A673 (cell line): ENCODE measurements around the gene EFR3B. TPM values are rescaled to one million over a fixed set of nuclear protein-coding genes. Genes with fewer than 3 reads are reported as not detected.

ENCODE experiments used
- BruUV-seq: library from RNA; stranded (reverse); fragments of 400-500 nt; replicated peaks from 2 replicates; lab custom pipeline; 2021; lab: Mats Ljungman, UMichigan
- CTCF ChIA-PET: fragments of 300-600 bp; sonication (Branson Sonifier 250); formaldehyde crosslinking; loops from one replicate; lab custom pipeline; 2022; ENCODE audit warnings: antibody characterized with exemption; lab: Charles Lee
- POLR2A ChIA-PET: fragments of 300-600 bp; sonication (Branson Sonifier 250); formaldehyde crosslinking; loops from one replicate; lab custom pipeline; 2022; ENCODE audit warnings: antibody characterized with exemption; ENCODE audit not compliant: low non-redundant PET; lab: Charles Lee
- DNase-seq: peaks from one replicate; pipeline ENCODE4 v3.0.0-alpha.2; 2015; ENCODE audit warnings: low spot score
- H3K27ac ChIP-seq: fragments of 200-600 bp; sonication (generic); 2 replicates; pipeline ENCODE4 v1.5.1; 2016; ENCODE audit warnings: mixed run types, low read depth, mild to moderate bottlenecking, mixed read lengths, antibody characterized with exemption, low read length; ENCODE audit not compliant: poor library complexity, severe bottlenecking
- H3K27me3 ChIP-seq: fragments of 200-600 bp; sonication (generic); replicated peaks from 2 replicates; pipeline ENCODE4 v1.6.1; 2017; ENCODE audit warnings: mixed run types, low read depth, mild to moderate bottlenecking, mixed read lengths, antibody characterized with exemption, low read length; ENCODE audit not compliant: insufficient read depth, poor library complexity
- H3K36me3 ChIP-seq: fragments of 200-600 bp; sonication (generic); 2 replicates; pipeline ENCODE4 v1.6.1; 2016; ENCODE audit warnings: mixed run types, mild to moderate bottlenecking, mixed read lengths, antibody characterized with exemption, low read length; ENCODE audit not compliant: insufficient read depth, poor library complexity, severe bottlenecking
- H3K4me1 ChIP-seq: fragments of 200-600 bp; sonication (generic); 2 replicates; pipeline ENCODE4 v1.6.1; 2017; ENCODE audit warnings: mixed run types, mild to moderate bottlenecking, mixed read lengths, antibody characterized with exemption, low read length; ENCODE audit not compliant: insufficient read depth, poor library complexity, severe bottlenecking
- H3K4me3 ChIP-seq: fragments of 200-600 bp; sonication (generic); 2 replicates; pipeline ENCODE4 v1.5.1; 2016; ENCODE audit warnings: low read depth, mixed run types, mild to moderate bottlenecking, mixed read lengths, low read length; ENCODE audit not compliant: poor library complexity, severe bottlenecking
- H3K9me3 ChIP-seq: fragments of 200-600 bp; sonication (generic); 2 replicates; pipeline ENCODE4 v1.6.1; 2016; ENCODE audit warnings: mixed run types, low read depth, mild to moderate bottlenecking, mixed read lengths, antibody characterized with exemption, low read length; ENCODE audit not compliant: poor library complexity, severe bottlenecking
- CTCF ChIP-seq: fragments of 300-800, 200-600 bp; sonication (generic); conservative IDR thresholded peaks from 2 replicates; pipeline ENCODE4 v1.5.1; 2017; ENCODE audit warnings: low read depth, mild to moderate bottlenecking, antibody characterized with exemption, low read length, moderate library complexity, mixed read lengths
- EZH2 ChIP-seq: fragments of 200-600 bp; sonication (generic); IDR thresholded peaks from 2 replicates; pipeline ENCODE4 v1.6.1; 2017; ENCODE audit warnings: borderline replicate concordance, low read depth, mild to moderate bottlenecking, mixed read lengths, antibody characterized with exemption, low read length; ENCODE audit not compliant: poor library complexity, severe bottlenecking
- intact Hi-C: fragments of 100-400 bp; cut with micrococcal nuclease; formaldehyde crosslinking; loops from one replicate; pipeline ENCODE4 v1.10.0; 2022; ENCODE audit not compliant: unreplicated experiment
- total RNA-seq: library from RNA; stranded (reverse); gene quantifications from 2 replicates; pipeline ENCODE4 v1.2.3, GENCODE V29; 2021

EFR3B gene
- total RNA-seq, 1 experiment from 2014 or later = 1.0 TPM

GRCh38 chr2:25043241-25043867, 1.5 kb downstream of the EFR3B start:
- ChIA-PET CTCF (no interaction called here), POLR2A (no interaction called here)
- Histone ChIP-seq H3K27ac (no peak overlapping the region), H3K4me3 (peak overlapping the region; percentile 61), H3K27me3 (peaks cover 31% of the 10 kb centered on the region), H3K9me3 (no peaks in the 10 kb centered on the region), H3K4me1 (peaks cover 18% of the 10 kb centered on the region), H3K36me3 (no peaks in the 10 kb centered on the region)
- no TSS peak for BruUV-seq
- DNase-seq = peak; percentile 86
- intact Hi-C loops = loop anchor here (5.0 kb wide), 2 partner anchors 66 to 191 kb away; no protein-coding TSS in a partner anchor
- no peak for TF ChIP-seq CTCF
- no peak for TF ChIP-seq EZH2

GRCh38 chr2:25044011-25044410, 2.1 kb downstream of the EFR3B start:
- Histone ChIP-seq H3K27ac (no peak overlapping the region), H3K36me3 (no peaks in the 10 kb centered on the region), H3K9me3 (no peaks in the 10 kb centered on the region), H3K4me1 (peaks cover 18% of the 10 kb centered on the region), H3K4me3 (no peak overlapping the region), H3K27me3 (peaks cover 37% of the 10 kb centered on the region)
- intact Hi-C loops = loop anchor here (5.0 kb wide), 2 partner anchors 67 to 192 kb away; no protein-coding TSS in a partner anchor
- POLR2A ChIA-PET = no interaction called here
- CTCF ChIA-PET = no interaction called here
- DNase-seq = no peak
- TF ChIP-seq EZH2 (no peak), CTCF (no peak)
- no TSS peak for BruUV-seq

- ChIA-PET POLR2A (interaction anchor here (0.6 kb wide), 1 partner anchor 31 kb away, joined by 3 read pairs; no protein-coding TSS in a partner anchor), CTCF (no interaction called here)
- BruUV-seq = no TSS peak
- Histone ChIP-seq H3K36me3 (no peaks in the 10 kb centered on the region), H3K27me3 (peaks cover 42% of the 10 kb centered on the region), H3K4me3 (no peak overlapping the region), H3K9me3 (no peaks in the 10 kb centered on the region), H3K27ac (no peak overlapping the region), H3K4me1 (peaks cover 18% of the 10 kb centered on the region)
- intact Hi-C loops = loop anchor here (5.0 kb wide), 2 partner anchors 68 to 193 kb away; no protein-coding TSS in a partner anchor
- DNase-seq = no peak
- TF ChIP-seq EZH2 = no peak
These were observed 3.1 kb downstream of the EFR3B start for GRCh38 chr2:25044990-25045389.
